Chondrocyte (in vitro differentiated cells): ENCODE results near the gene RAB3IL1. TPM values are rescaled to one million over a fixed set of nuclear protein-coding genes. Genes with fewer than 3 reads are reported as not detected.

Experiments used
- DNase-seq: peaks from one replicate; pipeline ENCODE4 v3.0.0; 2021; ENCODE audit warnings: mixed read lengths, low spot score
- H3K27ac Mint-ChIP-seq: one replicate; pipeline ENCODE4 v1.8.0; 2021; ENCODE audit warnings: mild to moderate bottlenecking, moderate library complexity, mixed read lengths; ENCODE audit not compliant: unreplicated experiment
- H3K27me3 Mint-ChIP-seq: 2 replicates; pipeline ENCODE4 v1.8.0; 2021; ENCODE audit warnings: low read depth, mixed read lengths
- H3K36me3 Mint-ChIP-seq: 2 replicates; pipeline ENCODE4 v1.8.0; 2021; ENCODE audit warnings: low read depth, mixed read lengths
- H3K4me1 Mint-ChIP-seq: 2 replicates; pipeline ENCODE4 v1.8.0; 2021; ENCODE audit warnings: low read depth, mild to moderate bottlenecking, mixed read lengths
- H3K4me3 Mint-ChIP-seq: one replicate; pipeline ENCODE4 v1.8.0; 2021; ENCODE audit warnings: mild to moderate bottlenecking, moderate library complexity, mixed read lengths; ENCODE audit not compliant: unreplicated experiment
- H3K9me3 Mint-ChIP-seq: 2 replicates; pipeline ENCODE4 v1.8.0; 2021; ENCODE audit warnings: low read depth, mixed read lengths
- total RNA-seq: library from RNA; stranded (reverse); gene quantifications from 3 replicates; pipeline ENCODE4 v1.2.1, GENCODE V29; 2021
- TF ChIP-seq, protein P1 (sequence below): fragments of 200-600 bp; sonication (generic); IDR thresholded peaks from 2 replicates; pipeline ENCODE4 v1.5.0; 2021; ENCODE audit warnings: antibody characterized with exemption, mild to moderate bottlenecking, moderate library complexity

RAB3IL1 gene
- total RNA-seq, 1 donor from 2014 or later = 24.7 TPM

DNA sequence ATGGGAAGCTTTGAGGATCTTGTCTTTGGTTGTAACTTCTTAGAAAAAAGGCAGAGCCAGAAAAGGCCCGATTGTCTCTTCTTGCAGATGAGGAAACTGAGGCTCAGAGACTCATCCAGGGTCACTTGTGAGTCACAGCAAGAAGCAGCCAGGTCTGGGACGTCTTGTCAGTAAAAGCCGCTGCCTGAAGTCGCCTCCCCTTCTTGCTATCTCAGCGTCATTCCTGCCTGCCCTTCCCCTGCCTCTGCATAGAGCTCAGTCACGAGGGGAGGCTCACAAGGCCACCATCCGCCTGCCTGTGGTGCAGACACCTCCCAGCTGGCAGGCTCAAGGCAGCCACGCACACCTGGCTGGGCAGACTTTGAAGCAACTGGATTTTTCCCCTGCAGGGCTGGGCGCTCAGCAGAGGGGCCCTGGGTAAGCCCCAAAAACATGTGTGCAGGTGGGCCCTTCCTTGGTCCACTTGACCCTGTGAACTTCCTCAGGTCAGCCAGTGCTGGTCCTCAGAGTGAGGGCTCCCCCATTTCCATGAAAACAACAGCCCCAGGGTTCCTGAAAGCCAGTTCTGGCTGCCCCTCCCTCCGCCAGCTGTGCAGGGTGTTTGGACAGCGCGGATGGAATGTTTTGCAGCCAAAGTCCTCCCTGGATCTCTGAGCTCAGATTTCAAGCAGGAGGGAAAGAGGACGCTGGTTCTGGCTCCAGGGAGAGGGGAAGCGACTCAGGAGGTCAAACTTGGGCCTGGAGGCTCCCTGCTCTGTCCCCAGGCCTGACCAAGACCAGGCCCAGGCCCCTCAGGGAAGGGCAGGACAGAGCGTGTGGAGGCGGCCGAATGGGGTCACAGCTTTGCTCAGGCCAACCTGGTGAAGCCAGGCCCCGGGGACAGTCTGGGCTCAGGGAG is 6.0 kb upstream of the RAB3IL1 start:
- TF ChIP-seq, protein P1, sequence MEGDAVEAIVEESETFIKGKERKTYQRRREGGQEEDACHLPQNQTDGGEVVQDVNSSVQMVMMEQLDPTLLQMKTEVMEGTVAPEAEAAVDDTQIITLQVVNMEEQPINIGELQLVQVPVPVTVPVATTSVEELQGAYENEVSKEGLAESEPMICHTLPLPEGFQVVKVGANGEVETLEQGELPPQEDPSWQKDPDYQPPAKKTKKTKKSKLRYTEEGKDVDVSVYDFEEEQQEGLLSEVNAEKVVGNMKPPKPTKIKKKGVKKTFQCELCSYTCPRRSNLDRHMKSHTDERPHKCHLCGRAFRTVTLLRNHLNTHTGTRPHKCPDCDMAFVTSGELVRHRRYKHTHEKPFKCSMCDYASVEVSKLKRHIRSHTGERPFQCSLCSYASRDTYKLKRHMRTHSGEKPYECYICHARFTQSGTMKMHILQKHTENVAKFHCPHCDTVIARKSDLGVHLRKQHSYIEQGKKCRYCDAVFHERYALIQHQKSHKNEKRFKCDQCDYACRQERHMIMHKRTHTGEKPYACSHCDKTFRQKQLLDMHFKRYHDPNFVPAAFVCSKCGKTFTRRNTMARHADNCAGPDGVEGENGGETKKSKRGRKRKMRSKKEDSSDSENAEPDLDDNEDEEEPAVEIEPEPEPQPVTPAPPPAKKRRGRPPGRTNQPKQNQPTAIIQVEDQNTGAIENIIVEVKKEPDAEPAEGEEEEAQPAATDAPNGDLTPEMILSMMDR = peak; percentile 4
- Mint-ChIP-seq H3K9me3 (no peaks in the 10 kb centered on the region), H3K27ac (peak overlapping the region; percentile 95), H3K36me3 (no peaks in the 10 kb centered on the region), H3K4me1 (peaks cover 41% of the 10 kb centered on the region), H3K4me3 (peak overlapping the region; percentile 21), H3K27me3 (no peaks in the 10 kb centered on the region)
- DNase-seq = peak; percentile 91

- peak overlapping the region; percentile 95 for H3K27ac Mint-ChIP-seq
- TF ChIP-seq, protein P1 = no peak
- peaks cover 46% of the 10 kb centered on the region for H3K4me1 Mint-ChIP-seq
- no peaks in the 10 kb centered on the region for H3K9me3 Mint-ChIP-seq
- DNase-seq = no peak
- H3K36me3 Mint-ChIP-seq = no peaks in the 10 kb centered on the region
- H3K4me3 Mint-ChIP-seq = peak overlapping the region; percentile 1
- no peaks in the 10 kb centered on the region for H3K27me3 Mint-ChIP-seq
These were observed 5.2 kb upstream of the RAB3IL1 start for GRCh38 chr11:61922539-61922938.

- Mint-ChIP-seq H3K27ac (no peak overlapping the region), H3K4me1 (peaks cover 43% of the 10 kb centered on the region), H3K9me3 (no peaks in the 10 kb centered on the region), H3K4me3 (no peak overlapping the region), H3K27me3 (no peaks in the 10 kb centered on the region), H3K36me3 (no peaks in the 10 kb centered on the region)
- no peak for DNase-seq
- TF ChIP-seq, protein P1 = no peak
These were observed 4.1 kb upstream of the RAB3IL1 start for GRCh38 chr11:61921446-61921845.

GRCh38 chr11:61919705-61920631 is 2.6 kb upstream of the RAB3IL1 start:
- TF ChIP-seq, protein P1 = no peak
- H3K9me3 Mint-ChIP-seq = no peaks in the 10 kb centered on the region
- H3K4me1 Mint-ChIP-seq = peaks cover 58% of the 10 kb centered on the region
- H3K36me3 Mint-ChIP-seq = no peaks in the 10 kb centered on the region
- DNase-seq = peak; percentile 93
- no peak overlapping the region for H3K4me3 Mint-ChIP-seq
- no peak overlapping the region for H3K27ac Mint-ChIP-seq
- H3K27me3 Mint-ChIP-seq = no peaks in the 10 kb centered on the region
